Astrocyte (in vitro differentiated cells and primary cell): ENCODE measurements around the gene HDGF. TPM values are rescaled to one million over a fixed set of nuclear protein-coding genes. Genes with fewer than 3 reads are reported as not detected.

Experiments used
- DNase-seq: peaks from one replicate; pipeline ENCODE4 v3.0.0-alpha.2; 2010; ENCODE audit warnings: low read depth
- FAIRE-seq: peaks from 2 replicates; lab custom pipeline; 2011; peaks lifted over from hg19 to GRCh38; lab: Jason Lieb, UNC
- H2AFZ ChIP-seq: 2 replicates; pipeline ENCODE4 v1.6.0; 2012; ENCODE audit warnings: low read depth, low read length, inconsistent platforms
- H3K27ac ChIP-seq: 2 replicates; pipeline ENCODE4 v1.5.1; 2011; ENCODE audit warnings: low read depth, low read length, inconsistent platforms
- H3K27me3 ChIP-seq: 2 replicates; pipeline ENCODE4 v1.6.0; 2011; ENCODE audit warnings: low read length, inconsistent platforms; ENCODE audit not compliant: insufficient read depth
- H3K36me3 ChIP-seq: 2 replicates; pipeline ENCODE4 v1.5.1; 2011; ENCODE audit warnings: low read length, inconsistent platforms; ENCODE audit not compliant: insufficient read depth
- H3K4me1 ChIP-seq: 2 replicates; pipeline ENCODE4 v1.5.1; 2011; ENCODE audit warnings: low read length, inconsistent platforms; ENCODE audit not compliant: insufficient read depth
- H3K4me2 ChIP-seq: 2 replicates; pipeline ENCODE4 v1.6.0; 2012; ENCODE audit warnings: low read length, inconsistent platforms
- H3K4me3 ChIP-seq: 2 replicates; pipeline ENCODE4 v1.5.1; 2011; ENCODE audit warnings: low read depth, mild to moderate bottlenecking, low read length, inconsistent platforms; ENCODE audit not compliant: insufficient read depth
- H3K79me2 ChIP-seq: 2 replicates; pipeline ENCODE4 v1.6.0; 2012; ENCODE audit warnings: mild to moderate bottlenecking, low read length, inconsistent platforms; ENCODE audit not compliant: insufficient read depth
- H3K9ac ChIP-seq: 2 replicates; pipeline ENCODE4 v1.6.0; 2012; ENCODE audit warnings: mild to moderate bottlenecking, low read length, inconsistent platforms
- H3K9me3 ChIP-seq: 2 replicates; pipeline ENCODE4 v1.5.1; 2012; ENCODE audit warnings: low read depth, mild to moderate bottlenecking, low read length, inconsistent platforms; ENCODE audit not compliant: insufficient read depth
- H4K20me1 ChIP-seq: 2 replicates; pipeline ENCODE4 v1.6.0; 2012; ENCODE audit warnings: low read length, inconsistent platforms; ENCODE audit not compliant: insufficient read depth
- H3K27ac Mint-ChIP-seq: one replicate; pipeline ENCODE4 v1.8.0; 2021; ENCODE audit warnings: mild to moderate bottlenecking, mixed read lengths; ENCODE audit not compliant: unreplicated experiment
- H3K27me3 Mint-ChIP-seq: one replicate; pipeline ENCODE4 v1.8.0; 2021; ENCODE audit warnings: low read depth, mixed read lengths; ENCODE audit not compliant: unreplicated experiment
- H3K36me3 Mint-ChIP-seq: one replicate; pipeline ENCODE4 v1.8.0; 2021; ENCODE audit warnings: low read depth, mixed read lengths; ENCODE audit not compliant: unreplicated experiment
- H3K4me1 Mint-ChIP-seq: one replicate; pipeline ENCODE4 v1.8.0; 2021; ENCODE audit warnings: low read depth, mixed read lengths; ENCODE audit not compliant: unreplicated experiment
- H3K4me3 Mint-ChIP-seq: one replicate; pipeline ENCODE4 v1.8.0; 2021; ENCODE audit warnings: mild to moderate bottlenecking, moderate library complexity, mixed read lengths; ENCODE audit not compliant: unreplicated experiment
- H3K9me3 Mint-ChIP-seq: one replicate; pipeline ENCODE4 v1.8.0; 2021; ENCODE audit warnings: mild to moderate bottlenecking, mixed read lengths; ENCODE audit not compliant: unreplicated experiment
- CTCF ChIP-seq: IDR thresholded peaks from 2 replicates; pipeline ENCODE4 v1.5.1; 2011; ENCODE audit warnings: low read depth, mild to moderate bottlenecking, inconsistent platforms, low read length, moderate library complexity; ENCODE audit not compliant: insufficient read depth
- EZH2 ChIP-seq: IDR thresholded peaks from 2 replicates; pipeline ENCODE4 v1.6.1; 2012; ENCODE audit warnings: mild to moderate bottlenecking, low read length, inconsistent platforms; ENCODE audit not compliant: insufficient read depth
- total RNA-seq: library from RNA; stranded (reverse); gene quantifications from 2 replicates; pipeline ENCODE4 v1.2.1, GENCODE V29; 2021

HDGF gene
- total RNA-seq, 1 donor from 2014 or later: 190 TPM

- no peaks in the 10 kb centered on the region for H3K9me3 Mint-ChIP-seq
- H3K4me3 Mint-ChIP-seq: peak overlapping the region; percentile 69
These were observed 7.1 kb downstream of the HDGF start for GRCh38 chr1:156744344-156744743.

DNA sequence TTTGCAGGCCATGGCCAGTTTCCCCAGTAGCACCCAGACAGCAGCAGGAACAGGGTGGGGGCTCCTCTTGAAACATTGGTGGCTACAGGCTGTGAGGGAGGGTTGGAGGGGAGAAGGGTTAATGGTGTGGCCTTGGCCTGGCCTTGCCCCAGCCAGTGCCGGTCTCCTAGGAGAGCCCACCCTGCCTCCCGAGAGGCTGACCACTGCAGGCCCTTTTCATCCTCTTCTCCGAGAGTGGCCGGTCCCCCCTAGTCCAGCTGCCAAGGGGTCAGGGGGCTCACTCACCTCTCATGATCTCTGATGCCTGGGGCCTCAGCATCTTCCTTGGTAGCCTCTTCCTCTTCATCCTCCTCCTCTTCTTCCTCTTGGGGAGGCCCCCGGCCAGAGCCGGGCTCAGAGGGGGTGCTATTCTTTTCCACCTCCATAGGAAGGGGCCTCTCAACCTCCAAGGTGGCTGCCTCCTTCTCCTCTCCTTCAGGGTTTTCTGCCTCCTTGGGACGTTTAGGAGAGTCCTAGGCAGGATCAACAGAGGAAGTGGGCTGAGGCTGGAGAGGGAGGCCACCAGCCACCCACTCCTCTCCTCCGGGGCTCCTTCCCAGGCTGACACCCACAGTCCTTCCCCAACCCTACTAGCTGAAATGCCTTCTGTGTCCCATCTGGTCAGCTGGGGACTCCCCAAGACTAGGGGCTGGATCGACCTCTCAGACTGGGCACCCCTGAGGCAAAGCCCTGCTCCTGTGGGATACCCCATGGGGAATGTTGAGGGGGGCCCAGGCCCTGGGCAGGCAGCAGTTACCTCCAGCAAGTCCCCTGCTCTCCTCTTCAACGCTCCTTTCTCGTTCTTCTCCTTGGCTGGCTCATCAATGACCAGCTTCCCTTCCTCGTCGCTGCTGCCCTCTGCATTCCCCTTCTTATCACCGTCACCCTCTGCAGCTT lies 7.8 kb downstream of the HDGF start:
- DNase-seq (no peak), FAIRE-seq (no peak)
- Histone ChIP-seq H3K9me3 (no peaks in the 10 kb centered on the region), H2AFZ (no peak overlapping the region), H4K20me1 (no peaks in the 10 kb centered on the region), H3K9ac (no peak overlapping the region), H3K27ac (no peak overlapping the region), H3K4me2 (no peak overlapping the region), H3K4me3 (no peak overlapping the region), H3K79me2 (peaks cover 67% of the 10 kb centered on the region), H3K27me3 (no peaks in the 10 kb centered on the region), H3K36me3 (peaks cover 4% of the 10 kb centered on the region), H3K4me1 (peaks cover 35% of the 10 kb centered on the region)
- Mint-ChIP-seq H3K27me3 (no peaks in the 10 kb centered on the region), H3K9me3 (no peaks in the 10 kb centered on the region), H3K27ac (no peak overlapping the region), H3K36me3 (peaks cover 15% of the 10 kb centered on the region), H3K4me1 (peaks cover 35% of the 10 kb centered on the region), H3K4me3 (peak overlapping the region; percentile 69)
- no peak for TF ChIP-seq EZH2
- no peak for TF ChIP-seq CTCF

More at GRCh38 chr1:156744344-156744743, 7.1 kb downstream of the HDGF start:
- no peak for DNase-seq
- Histone ChIP-seq H3K9ac (no peak overlapping the region), H3K36me3 (peaks cover 4% of the 10 kb centered on the region), H3K27me3 (no peaks in the 10 kb centered on the region), H3K79me2 (peaks cover 69% of the 10 kb centered on the region), H3K4me1 (peaks cover 42% of the 10 kb centered on the region), H3K27ac (no peak overlapping the region), H4K20me1 (no peaks in the 10 kb centered on the region), H3K4me3 (no peak overlapping the region), H2AFZ (no peak overlapping the region), H3K9me3 (no peaks in the 10 kb centered on the region), H3K4me2 (no peak overlapping the region)
- TF ChIP-seq CTCF (no peak), EZH2 (no peak)
- Mint-ChIP-seq H3K36me3 (peaks cover 17% of the 10 kb centered on the region), H3K27ac (no peak overlapping the region), H3K27me3 (no peaks in the 10 kb centered on the region), H3K4me1 (peaks cover 42% of the 10 kb centered on the region)
- FAIRE-seq: no peak

DNA sequence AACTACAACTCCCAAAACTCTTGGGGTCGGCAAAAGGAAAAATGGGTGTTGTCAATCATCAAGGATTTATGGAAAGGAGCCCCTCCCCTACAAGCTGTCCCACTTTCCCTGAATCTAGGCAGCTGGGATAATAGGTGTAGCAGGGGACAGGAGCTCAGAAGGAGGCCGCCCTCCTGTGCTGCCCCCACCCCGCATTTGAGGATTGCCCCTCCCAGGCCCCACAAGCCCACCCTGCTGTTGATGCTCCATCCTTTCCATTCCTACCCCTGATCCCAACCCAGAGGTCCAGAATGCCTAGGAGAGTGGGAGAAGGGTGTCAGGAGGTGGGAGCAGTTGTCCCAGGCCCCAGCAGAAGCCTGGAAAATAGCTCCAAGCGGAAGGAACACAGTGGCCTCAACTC lies 8.7 kb downstream of the HDGF start:
- H3K4me1 ChIP-seq: peaks cover 27% of the 10 kb centered on the region
- no peak overlapping the region for H3K4me3 ChIP-seq
- H4K20me1 ChIP-seq: no peaks in the 10 kb centered on the region
- FAIRE-seq (no peak), DNase-seq (no peak)
- Mint-ChIP-seq H3K36me3 (peaks cover 15% of the 10 kb centered on the region), H3K4me3 (no peak overlapping the region), H3K27ac (no peak overlapping the region), H3K9me3 (no peaks in the 10 kb centered on the region), H3K4me1 (peaks cover 27% of the 10 kb centered on the region), H3K27me3 (no peaks in the 10 kb centered on the region)
- no peak overlapping the region for H3K9ac ChIP-seq
- peaks cover 9% of the 10 kb centered on the region for H3K36me3 ChIP-seq
- TF ChIP-seq CTCF (no peak), EZH2 (no peak)
- H2AFZ ChIP-seq: no peak overlapping the region
- no peaks in the 10 kb centered on the region for H3K27me3 ChIP-seq
- no peak overlapping the region for H3K4me2 ChIP-seq
- H3K79me2 ChIP-seq: peaks cover 58% of the 10 kb centered on the region
- H3K9me3 ChIP-seq: no peaks in the 10 kb centered on the region
- no peak overlapping the region for H3K27ac ChIP-seq
